Measurements from ENCODE around the gene PPP1R9A.

The PPP1R9A gene

DNA sequence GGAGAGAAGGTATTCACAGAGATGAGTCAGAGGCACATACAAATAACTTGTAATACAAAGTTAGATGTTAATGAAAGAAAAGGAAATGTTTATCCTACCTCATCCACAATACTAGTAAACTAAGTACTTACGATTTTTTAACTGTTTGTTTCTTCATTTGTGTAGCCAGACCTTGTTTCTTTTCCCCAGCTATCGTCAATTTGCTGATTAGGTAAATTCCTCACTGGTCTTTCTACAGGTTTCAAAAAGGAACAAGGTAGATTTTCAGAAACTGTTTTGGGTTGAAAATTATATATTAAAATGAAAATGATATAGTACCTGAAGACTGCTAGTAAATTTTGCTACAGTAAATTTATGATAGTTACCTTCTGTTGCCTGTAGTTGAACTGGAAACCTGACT lies 360.4 kb downstream of the PPP1R9A start:
- CTCF ChIA-PET, result no interaction called here
- no peak for DNase-seq (ENCODE audit: low read depth, low spot score)
- no peak overlapping the region for H3K4me3 ChIP-seq (ENCODE audit: low read depth, low read length)
- POLR2A ChIA-PET, result no interaction called here
- TF ChIP-seq, protein P1, sequence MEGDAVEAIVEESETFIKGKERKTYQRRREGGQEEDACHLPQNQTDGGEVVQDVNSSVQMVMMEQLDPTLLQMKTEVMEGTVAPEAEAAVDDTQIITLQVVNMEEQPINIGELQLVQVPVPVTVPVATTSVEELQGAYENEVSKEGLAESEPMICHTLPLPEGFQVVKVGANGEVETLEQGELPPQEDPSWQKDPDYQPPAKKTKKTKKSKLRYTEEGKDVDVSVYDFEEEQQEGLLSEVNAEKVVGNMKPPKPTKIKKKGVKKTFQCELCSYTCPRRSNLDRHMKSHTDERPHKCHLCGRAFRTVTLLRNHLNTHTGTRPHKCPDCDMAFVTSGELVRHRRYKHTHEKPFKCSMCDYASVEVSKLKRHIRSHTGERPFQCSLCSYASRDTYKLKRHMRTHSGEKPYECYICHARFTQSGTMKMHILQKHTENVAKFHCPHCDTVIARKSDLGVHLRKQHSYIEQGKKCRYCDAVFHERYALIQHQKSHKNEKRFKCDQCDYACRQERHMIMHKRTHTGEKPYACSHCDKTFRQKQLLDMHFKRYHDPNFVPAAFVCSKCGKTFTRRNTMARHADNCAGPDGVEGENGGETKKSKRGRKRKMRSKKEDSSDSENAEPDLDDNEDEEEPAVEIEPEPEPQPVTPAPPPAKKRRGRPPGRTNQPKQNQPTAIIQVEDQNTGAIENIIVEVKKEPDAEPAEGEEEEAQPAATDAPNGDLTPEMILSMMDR (IDR thresholded peaks at IDR 0.05; ENCODE audit: insufficient read depth, low read length, missing control alignments), result no peak

DNA sequence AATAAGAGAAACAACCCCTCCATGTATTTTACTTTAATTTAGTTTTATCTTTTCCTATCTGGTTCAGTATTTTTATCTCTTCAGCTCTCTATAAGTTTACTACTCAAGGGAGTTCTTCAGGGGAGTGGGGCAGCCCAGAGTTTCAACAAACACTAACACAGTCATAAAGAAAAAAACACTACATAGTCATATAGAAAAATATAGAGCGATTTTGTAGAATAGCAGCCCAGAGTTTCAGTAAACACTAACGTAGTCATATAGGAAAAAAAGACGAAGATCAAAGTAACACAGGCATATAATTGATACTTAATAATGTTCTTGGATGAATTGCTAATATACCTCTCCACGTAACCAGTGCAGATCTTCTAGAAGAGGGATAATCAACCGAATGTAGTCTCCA lies 362.2 kb downstream of the PPP1R9A start:
- TF ChIP-seq, protein P1 (IDR thresholded peaks at IDR 0.05; ENCODE audit: insufficient read depth, low read length, missing control alignments), result no peak
- POLR2A ChIA-PET, result no interaction called here
- H3K4me3 ChIP-seq (ENCODE audit: low read depth, low read length), result no peak overlapping the region
- no peak for DNase-seq (ENCODE audit: low read depth, low spot score)
- CTCF ChIA-PET, result no interaction called here

DNA sequence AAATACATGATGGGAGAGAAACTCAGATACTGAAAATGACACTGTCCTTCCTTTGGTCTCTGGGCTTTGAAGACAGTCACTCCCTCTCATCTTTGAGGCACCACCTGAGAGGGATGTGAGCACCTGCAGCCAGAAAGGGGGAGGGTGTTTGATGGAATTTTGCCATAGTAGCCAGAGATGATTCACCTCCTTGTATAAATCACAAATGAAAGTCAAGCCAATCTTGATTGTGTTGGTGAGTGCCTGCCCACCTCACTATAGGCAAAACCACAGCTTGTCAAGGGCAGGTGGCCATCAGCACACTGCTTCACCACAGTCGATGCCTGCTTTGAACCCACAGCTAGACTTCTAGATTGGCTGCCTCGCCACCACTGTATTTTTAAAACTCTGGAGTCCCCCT lies 368.7 kb downstream of the PPP1R9A start:
- TF ChIP-seq, protein P1 (IDR thresholded peaks at IDR 0.05; ENCODE audit: insufficient read depth, low read length, missing control alignments), result no peak
- CTCF ChIA-PET, result interaction anchor here (1.5 kb wide), 1 partner anchor 29 kb away, joined by 3 read pairs; no protein-coding TSS in a partner anchor
- H3K4me3 ChIP-seq (ENCODE audit: low read depth, low read length), result no peak overlapping the region
- POLR2A ChIA-PET, result no interaction called here
- no peak for DNase-seq (ENCODE audit: low read depth, low spot score)

DNA sequence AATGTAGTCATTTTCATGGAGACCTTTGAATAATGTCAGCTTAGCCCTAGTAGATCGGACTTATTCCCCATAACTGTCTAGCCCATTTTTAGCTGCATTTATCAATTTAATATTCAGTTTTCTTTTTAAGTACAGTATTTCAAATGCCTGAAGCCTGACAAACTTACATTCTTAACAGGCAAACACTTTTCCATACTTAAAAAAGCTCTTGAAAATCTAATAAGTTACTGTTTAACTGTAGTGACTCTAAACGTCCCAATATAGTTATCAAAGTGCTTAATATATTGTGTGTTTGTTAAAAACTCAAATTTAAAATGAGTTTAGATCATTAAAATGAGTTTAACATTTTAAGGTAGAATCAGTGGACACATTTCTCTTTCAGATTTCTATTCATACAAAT lies 372.0 kb downstream of the PPP1R9A start:
- CTCF ChIA-PET, result no interaction called here
- POLR2A ChIA-PET, result no interaction called here
- no peak overlapping the region for H3K4me3 ChIP-seq (ENCODE audit: low read depth, low read length)
- DNase-seq (ENCODE audit: low read depth, low spot score), result no peak
- TF ChIP-seq, protein P1 (IDR thresholded peaks at IDR 0.05; ENCODE audit: insufficient read depth, low read length, missing control alignments), result no peak

DNA sequence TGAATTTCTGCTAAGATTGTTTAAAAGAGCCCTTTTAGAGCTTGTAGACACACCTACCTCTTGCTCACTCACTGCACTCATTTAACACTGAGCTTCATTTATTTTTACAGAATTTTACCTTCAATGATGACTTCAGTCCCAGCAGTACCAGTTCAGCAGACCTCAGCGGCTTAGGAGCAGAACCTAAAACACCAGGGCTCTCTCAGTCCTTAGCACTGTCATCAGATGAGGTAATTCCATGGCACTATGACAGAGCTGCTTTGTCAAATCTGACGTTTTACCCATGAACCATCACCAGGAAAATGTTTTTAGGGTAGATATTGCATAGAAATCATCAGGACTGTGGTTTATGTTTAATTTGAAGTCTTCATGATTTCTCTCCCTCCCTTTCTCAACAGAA lies 378.7 kb downstream of the PPP1R9A start:
- TF ChIP-seq, protein P1 (IDR thresholded peaks at IDR 0.05; ENCODE audit: insufficient read depth, low read length, missing control alignments), result no peak
- ChIA-PET CTCF (interaction anchor here (0.7 kb wide), 1 partner anchor 192 kb away, joined by 3 read pairs; no protein-coding TSS in a partner anchor), POLR2A (no interaction called here)
- no peak for DNase-seq (ENCODE audit: low read depth, low spot score)
- H3K4me3 ChIP-seq (ENCODE audit: low read depth, low read length), result no peak overlapping the region

DNA sequence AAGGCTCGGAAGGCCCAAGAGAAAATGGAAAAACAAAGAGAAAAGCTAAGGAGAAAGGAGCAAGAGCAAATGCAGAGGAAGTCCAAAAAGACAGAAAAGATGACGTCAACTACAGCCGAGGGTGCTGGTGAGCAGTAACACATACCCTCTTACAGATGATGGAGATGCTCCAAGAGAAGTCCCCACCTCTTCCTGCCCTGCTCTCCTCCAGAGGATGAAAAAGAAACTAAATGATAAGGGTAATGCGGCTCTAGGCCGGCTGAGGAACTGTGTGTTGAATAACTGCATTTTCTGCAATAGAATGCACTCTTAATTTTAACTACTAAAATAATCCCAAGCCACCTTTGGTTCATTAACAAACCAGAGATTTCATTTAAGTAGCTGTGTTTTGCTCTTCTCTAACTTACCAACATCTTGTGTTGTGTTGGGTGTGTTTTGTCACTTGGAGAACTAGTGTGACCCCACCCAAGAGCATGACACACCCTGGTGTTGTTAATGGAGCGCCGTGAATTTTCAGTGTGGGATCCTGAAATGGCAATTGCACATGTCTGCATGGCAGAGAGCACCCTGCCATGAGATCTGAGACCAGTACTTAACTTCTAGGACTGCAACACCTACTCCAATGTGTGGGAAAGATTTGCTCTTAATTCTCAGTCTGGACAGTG lies 382.9 kb downstream of the PPP1R9A start:
- H3K4me3 ChIP-seq (ENCODE audit: low read depth, low read length), result no peak overlapping the region
- CTCF ChIA-PET, result no interaction called here
- TF ChIP-seq, protein P1 (IDR thresholded peaks at IDR 0.05; ENCODE audit: insufficient read depth, low read length, missing control alignments), result no peak
- DNase-seq (ENCODE audit: low read depth, low spot score), result no peak
- POLR2A ChIA-PET, result no interaction called here
